Neuronal stem cell (in vitro differentiated cells): Measurements from ENCODE around the gene HTR6.

Experiments used
- DNase-seq: peaks from one replicate; pipeline ENCODE4 v3.0.0-alpha.2; 2013; ENCODE audit warnings: low spot score
- H2AFZ ChIP-seq: one replicate; pipeline ENCODE4 v1.6.1; 2013; ENCODE audit warnings: mild to moderate bottlenecking, low read length, inconsistent platforms
- H2AK5ac ChIP-seq: 2 replicates; pipeline ENCODE4 v1.6.1; 2013; ENCODE audit warnings: low read depth, mild to moderate bottlenecking, inconsistent platforms, low read length, moderate library complexity, mixed read lengths
- H2BK120ac ChIP-seq: 2 replicates; pipeline ENCODE4 v1.6.1; 2013; ENCODE audit warnings: low read depth, mild to moderate bottlenecking, inconsistent platforms, low read length, moderate library complexity, mixed read lengths
- H2BK12ac ChIP-seq: one replicate; pipeline ENCODE4 v1.6.1; 2013; ENCODE audit warnings: low read length, inconsistent platforms
- H2BK15ac ChIP-seq: 2 replicates; pipeline ENCODE4 v1.6.1; 2013; ENCODE audit warnings: mild to moderate bottlenecking, low read length, inconsistent platforms, mixed read lengths
- H2BK5ac ChIP-seq: one replicate; pipeline ENCODE4 v1.6.1; 2013; ENCODE audit warnings: inconsistent platforms, mild to moderate bottlenecking, low read length, moderate library complexity
- H3K14ac ChIP-seq: one replicate; pipeline ENCODE4 v1.6.1; 2013; ENCODE audit warnings: low read length, inconsistent platforms
- H3K18ac ChIP-seq: 2 replicates; pipeline ENCODE4 v1.6.1; 2013; ENCODE audit warnings: low read length, inconsistent platforms
- H3K23ac ChIP-seq: 2 replicates; pipeline ENCODE4 v1.6.1; 2013; ENCODE audit warnings: low read depth, mild to moderate bottlenecking, mixed read lengths, low read length, inconsistent platforms; ENCODE audit not compliant: poor library complexity
- H3K27ac ChIP-seq: replicated peaks from 3 replicates; pipeline ENCODE4 v1.5.1; 2013; ENCODE audit warnings: low read length, inconsistent platforms
- H3K27me3 ChIP-seq, 3 experiments: 2 replicates each; pipeline ENCODE4 v1.6.1; 2013; ENCODE audit warnings: low read length in 3 of 3, mild to moderate bottlenecking in 2 of 3, inconsistent platforms in 1 of 3, low read depth in 1 of 3, mixed read lengths in 1 of 3, moderate library complexity in 1 of 3; ENCODE audit not compliant: control insufficient read depth in 3 of 3, insufficient read depth in 3 of 3
- H3K36me3 ChIP-seq, 2 donors: replicated peaks in 1 of 2; 2 replicates each; pipeline ENCODE4 v1.6.1; 2013; ENCODE audit warnings: low read length in 2 of 2; ENCODE audit not compliant: control insufficient read depth in 2 of 2, insufficient read depth in 2 of 2
- H3K4ac ChIP-seq: 2 replicates; pipeline ENCODE4 v1.6.1; 2013; ENCODE audit warnings: inconsistent platforms, mild to moderate bottlenecking, low read length, moderate library complexity
- H3K4me1 ChIP-seq, 2 donors: 1 replicate in 1 of 2; 2 replicates in 1 of 2; pipeline ENCODE4 v1.6.1; 2013; ENCODE audit warnings: low read length in 2 of 2, low read depth in 1 of 2; ENCODE audit not compliant: control insufficient read depth in 2 of 2, insufficient read depth in 1 of 2
- H3K4me2 ChIP-seq: one replicate; pipeline ENCODE4 v1.6.1; 2013; ENCODE audit warnings: mild to moderate bottlenecking, low read length, inconsistent platforms; ENCODE audit not compliant: insufficient read depth, poor library complexity, severe bottlenecking
- H3K4me3 ChIP-seq, 2 donors: 2 replicates each; pipeline ENCODE4 v1.5.1; 2013; ENCODE audit warnings: low read length in 2 of 2, mild to moderate bottlenecking in 2 of 2, inconsistent platforms in 1 of 2, moderate library complexity in 1 of 2
- H3K79me1 ChIP-seq: one replicate; pipeline ENCODE4 v1.6.1; 2013; ENCODE audit warnings: low read depth, mild to moderate bottlenecking, inconsistent platforms, low read length, moderate library complexity
- H3K9ac ChIP-seq: one replicate; pipeline ENCODE4 v1.6.1; 2013; ENCODE audit warnings: mild to moderate bottlenecking, low read depth, low read length, inconsistent platforms; ENCODE audit not compliant: poor library complexity
- H3K9me3 ChIP-seq, 2 donors: replicated peaks in 1 of 2; 2 replicates each; pipeline versions ENCODE3 to v1.6.1; 2013; ENCODE audit warnings: low read length in 2 of 2, mild to moderate bottlenecking in 2 of 2, inconsistent platforms in 1 of 2, low read depth in 1 of 2, mixed read lengths in 1 of 2, moderate library complexity in 1 of 2; ENCODE audit not compliant: control insufficient read depth in 2 of 2, insufficient read depth in 1 of 2
- H4K8ac ChIP-seq: one replicate; pipeline ENCODE4 v1.6.1; 2013; ENCODE audit warnings: low read depth, mild to moderate bottlenecking, inconsistent platforms, low read length, moderate library complexity
- H4K91ac ChIP-seq: one replicate; pipeline ENCODE4 v1.6.1; 2013; ENCODE audit warnings: low read length, low read depth, mild to moderate bottlenecking, inconsistent platforms; ENCODE audit not compliant: poor library complexity
- WGBS, 2 donors: extraction: QIAGEN DNeasy Blood & Tissue Kit; methylation state at CpG; one replicate each; pipeline ENCODE4 v1.1.7; 2013; ENCODE audit warnings: missing lambda C conversion rate in 2 of 2, mixed read lengths in 1 of 2; ENCODE audit not compliant: insufficient read length in 2 of 2, insufficient replicate concordance in 1 of 2; ENCODE audit errors: extremely low coverage in 2 of 2; 5-methylcytosine and 5-hydroxymethylcytosine counted together

Gene HTR6

DNA sequence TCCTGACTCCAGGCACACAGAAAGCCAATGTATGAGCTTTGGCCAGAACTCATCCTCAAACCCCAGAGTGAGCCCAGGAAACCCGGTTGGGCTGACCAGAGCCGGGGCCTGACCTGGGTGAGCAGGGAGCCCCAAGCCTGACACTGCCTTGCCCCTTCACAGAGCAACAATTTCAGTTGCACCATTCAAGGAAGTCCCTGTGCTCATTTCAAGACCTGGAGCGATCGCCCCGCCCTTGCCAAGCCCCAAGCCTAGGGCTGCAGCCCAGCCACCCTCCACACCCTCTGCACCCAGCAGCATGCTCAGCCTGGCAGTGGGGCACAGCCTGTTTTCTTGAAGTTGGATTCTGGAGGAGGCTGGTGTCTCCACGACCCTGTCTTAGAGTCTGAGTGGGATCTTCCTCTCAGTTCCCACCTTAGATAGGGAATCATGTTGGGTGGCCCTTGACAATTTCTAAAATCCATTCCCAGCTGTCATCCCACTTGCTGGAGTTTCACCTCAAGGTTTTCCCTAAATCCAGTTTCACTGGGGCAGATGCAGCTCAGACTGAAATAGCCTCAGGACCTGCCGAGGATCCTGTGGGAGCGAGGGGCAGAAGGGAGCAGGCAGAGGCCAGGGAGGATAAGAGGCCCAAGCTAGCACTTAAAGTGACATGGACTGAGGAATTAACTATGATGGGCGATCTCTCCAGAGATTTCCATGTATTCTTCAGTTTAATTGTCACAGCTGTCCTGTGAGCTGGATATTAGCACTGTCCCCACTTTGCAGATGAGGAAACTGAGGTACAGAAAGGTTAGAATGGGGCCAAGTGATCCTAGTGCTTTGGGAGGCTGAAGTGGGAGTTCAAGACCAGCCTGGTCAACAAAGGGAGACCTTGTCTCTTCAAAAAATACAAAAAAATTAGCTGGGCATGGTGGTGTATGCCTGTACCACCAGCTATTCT lies 18.0 kb upstream of the HTR6 start:
- Histone ChIP-seq H3K79me1 (peaks cover 12% of the 10 kb centered on the region), H3K9me3 (no peaks in the 10 kb centered on the region), H4K91ac (no peak overlapping the region), H3K14ac (no peak overlapping the region), H2AK5ac (peak overlapping the region; percentile 86), H3K27me3 (peaks cover 3 to 53% (median 32%) of the 10 kb centered on the region in 3 experiments), H2BK5ac (peak overlapping the region; percentile 70), H2BK12ac (no peak overlapping the region), H3K23ac (peak overlapping the region; percentile 29), H3K9ac (no peak overlapping the region), H3K4ac (no peak overlapping the region), H3K4me1 (peaks cover 8 to 12% of the 10 kb centered on the region in 2 donors), H2BK120ac (no peak overlapping the region), H3K36me3 (no peaks in the 10 kb centered on the region), H2AFZ (no peak overlapping the region), H3K18ac (no peak overlapping the region), H3K4me3 (no peak overlapping the region), H3K27ac (no peak overlapping the region), H3K4me2 (no peak overlapping the region), H2BK15ac (peak overlapping the region; percentile 87), H4K8ac (peak overlapping the region; percentile 48)
- WGBS, 2 donors: no CpG with 5 or more reads among the region's 9 CpGs
- DNase-seq: no peak

DNA sequence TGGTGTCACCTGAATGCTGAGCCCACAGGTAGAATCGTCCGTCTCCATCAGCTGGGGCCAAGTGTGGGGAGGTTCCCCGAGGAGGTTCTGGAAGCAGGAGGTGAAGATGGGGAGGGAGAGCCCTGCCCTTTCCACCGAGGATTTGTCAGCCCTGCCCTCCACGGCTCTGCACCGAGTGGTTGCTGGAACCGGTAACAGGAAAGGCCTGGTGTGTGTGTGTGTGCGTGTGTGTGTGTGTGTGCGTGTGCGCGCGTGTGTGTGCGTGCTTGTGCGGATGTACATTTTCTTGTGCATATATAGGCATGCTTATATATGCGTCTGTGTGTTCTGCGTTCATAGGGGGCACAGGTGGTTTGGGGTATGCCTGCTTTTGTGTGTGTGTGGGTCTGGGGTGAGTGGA lies 17.0 kb upstream of the HTR6 start:
- peak overlapping the region; percentile 79 for H2AK5ac ChIP-seq
- H3K9ac ChIP-seq: peak overlapping the region; percentile 50
- peaks cover 8 to 12% of the 10 kb centered on the region in 2 donors for H3K4me1 ChIP-seq
- no peaks in the 10 kb centered on the region for H3K9me3 ChIP-seq
- peak overlapping the region; percentile 35 for H3K18ac ChIP-seq
- H3K23ac ChIP-seq: peak overlapping the region; percentile 23
- H3K36me3 ChIP-seq: no peaks in the 10 kb centered on the region
- peak overlapping the region; percentile 88 for H2BK5ac ChIP-seq
- peak overlapping the region; percentile 63 for H3K14ac ChIP-seq
- H3K4me3 ChIP-seq: no peak overlapping the region
- DNase-seq: no peak
- H3K27ac ChIP-seq: no peak overlapping the region
- peak overlapping the region; percentile 76 for H3K4ac ChIP-seq
- peaks cover 3 to 46% (median 29%) of the 10 kb centered on the region in 3 experiments for H3K27me3 ChIP-seq
- H2BK120ac ChIP-seq: no peak overlapping the region
- H4K91ac ChIP-seq: peak overlapping the region; percentile 81
- peaks cover 12% of the 10 kb centered on the region for H3K79me1 ChIP-seq
- H2BK12ac ChIP-seq: no peak overlapping the region
- no peak overlapping the region for H4K8ac ChIP-seq
- peak overlapping the region; percentile 37 for H2BK15ac ChIP-seq
- H2AFZ ChIP-seq: no peak overlapping the region
- no CpG with 5 or more reads among the region's 16 CpGs for WGBS, 2 donors
- no peak overlapping the region for H3K4me2 ChIP-seq

DNA sequence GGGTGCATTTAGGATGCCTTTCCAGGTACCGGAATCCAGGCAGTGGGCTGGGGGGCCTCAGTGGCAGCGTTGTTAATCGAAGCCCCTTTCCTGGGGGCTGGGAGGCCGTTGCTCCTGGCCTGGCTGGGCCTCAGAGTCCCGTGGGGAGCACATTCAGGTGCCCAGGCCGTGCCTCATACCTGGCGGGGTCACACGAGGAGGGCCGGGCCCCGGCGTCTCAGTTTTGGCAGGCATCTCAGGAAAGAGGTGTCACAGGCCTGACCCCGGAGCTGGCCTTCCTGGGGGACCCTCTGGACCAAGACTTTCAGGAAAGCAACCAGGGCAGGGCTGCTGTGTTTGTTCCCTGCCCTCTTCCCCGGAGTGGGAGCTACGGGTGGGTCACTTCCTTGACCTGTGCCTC lies 16.4 kb upstream of the HTR6 start:
- Histone ChIP-seq H3K4me1 (peaks cover 8 to 12% of the 10 kb centered on the region in 2 donors), H3K27ac (no peak overlapping the region), H3K4me3 (no peak overlapping the region), H4K8ac (no peak overlapping the region), H2BK15ac (no peak overlapping the region), H2AFZ (no peak overlapping the region), H4K91ac (no peak overlapping the region), H3K9me3 (no peaks in the 10 kb centered on the region), H3K9ac (no peak overlapping the region), H2BK120ac (no peak overlapping the region), H2AK5ac (no peak overlapping the region), H3K4ac (no peak overlapping the region), H2BK12ac (no peak overlapping the region), H3K23ac (no peak overlapping the region), H3K18ac (peak overlapping the region; percentile 25), H2BK5ac (no peak overlapping the region), H3K79me1 (peaks cover 12% of the 10 kb centered on the region), H3K36me3 (no peaks in the 10 kb centered on the region), H3K14ac (no peak overlapping the region), H3K4me2 (no peak overlapping the region), H3K27me3 (peaks cover 3 to 41% (median 24%) of the 10 kb centered on the region in 3 experiments)
- WGBS, 2 donors: no CpG with 5 or more reads among the region's 14 CpGs
- DNase-seq: no peak

DNA sequence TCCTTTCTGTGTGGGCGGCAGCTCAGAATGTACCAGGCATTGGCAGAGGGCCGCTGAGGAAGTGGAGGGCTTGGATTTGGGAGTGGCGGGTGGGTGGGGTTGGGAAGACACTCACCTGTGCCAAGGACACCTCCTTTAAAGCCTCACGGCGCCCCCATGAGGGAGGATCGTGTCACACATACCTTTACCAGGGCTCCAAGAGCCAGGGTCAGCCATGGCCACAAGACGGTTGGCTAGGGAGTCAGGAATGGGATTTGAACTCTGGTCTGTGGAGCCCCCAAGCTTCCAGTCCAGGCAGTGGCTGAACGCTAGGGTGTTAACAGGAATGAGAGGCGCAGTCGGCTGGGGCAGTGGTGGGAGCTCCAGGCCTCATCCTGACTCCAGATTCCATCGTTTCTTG lies 16.0 kb upstream of the HTR6 start:
- Histone ChIP-seq H3K9ac (no peak overlapping the region), H2BK120ac (no peak overlapping the region), H3K4me2 (no peak overlapping the region), H2AFZ (no peak overlapping the region), H2BK5ac (no peak overlapping the region), H2BK15ac (no peak overlapping the region), H3K14ac (no peak overlapping the region), H3K27me3 (peaks cover under 1 to 36% (median 19%) of the 10 kb centered on the region in 3 experiments), H3K36me3 (no peaks in the 10 kb centered on the region), H3K18ac (no peak overlapping the region), H3K23ac (no peak overlapping the region), H4K91ac (no peak overlapping the region), H3K4ac (no peak overlapping the region), H3K9me3 (no peaks in the 10 kb centered on the region), H3K4me3 (no peak overlapping the region), H4K8ac (no peak overlapping the region), H3K79me1 (peaks cover 12% of the 10 kb centered on the region), H3K27ac (no peak overlapping the region), H2BK12ac (no peak overlapping the region), H2AK5ac (no peak overlapping the region), H3K4me1 (peaks cover 8 to 12% of the 10 kb centered on the region in 2 donors)
- no CpG with 5 or more reads among the region's 11 CpGs for WGBS, 2 donors
- DNase-seq: no peak
